ENCODE data around the gene MTA2. TPM values are rescaled to one million over a fixed set of nuclear protein-coding genes. Genes with fewer than 3 reads are reported as not detected.
"Not testable (repeated sequence)": the region's sequence is repeated elsewhere in the genome, so short reads cannot be mapped to it uniquely, and the experiment has no call there.

MTA2 gene
- total RNA-seq, 2 donors from 2014 or later: 26.2 to 29.3 TPM

DNA sequence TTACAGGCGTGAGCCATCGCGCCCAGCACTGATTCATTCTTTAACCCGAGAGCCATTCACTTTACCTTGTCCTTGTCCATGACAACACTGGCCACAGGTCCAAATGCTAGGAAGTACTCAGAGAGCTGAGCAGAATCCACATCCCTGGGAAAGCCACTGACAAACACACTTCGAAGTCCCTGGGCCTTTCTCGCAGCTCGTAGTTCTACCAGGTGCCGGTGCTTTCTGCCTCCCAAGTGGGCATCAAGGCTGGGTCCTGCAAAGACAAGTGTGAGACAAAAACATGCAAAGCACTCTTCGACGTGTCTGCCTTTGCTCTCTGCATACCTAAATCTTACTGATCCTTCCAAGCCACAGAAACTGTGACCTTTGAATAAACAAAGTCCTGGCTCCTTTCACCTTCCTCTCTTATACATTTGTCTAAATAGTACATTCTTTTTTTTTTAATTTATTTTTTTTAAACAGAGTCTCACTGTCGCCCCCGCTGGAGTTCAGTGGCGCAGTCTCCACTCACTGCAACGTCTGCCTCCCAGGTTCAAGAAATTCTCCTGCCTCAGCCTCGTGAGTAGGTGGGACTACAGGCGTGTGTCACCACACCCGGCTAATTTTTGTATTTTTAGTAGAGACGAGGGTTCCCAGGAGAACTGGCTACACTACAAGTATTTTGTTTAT, 12.6 kb downstream of the MTA2 start:
- no peak overlapping the region for H3K4me3 ChIP-seq
- intact Hi-C loops (cut with DNase I): no loop called here
- H3K36me3 ChIP-seq (replicated peaks in 1 of 2; ENCODE audit: insufficient read depth in 1 of 2, low read depth in 2 of 2): peaks cover 8 to 10% of the 10 kb centered on the region in 2 donors
- whole genome bisulfite sequencing, 2 donors: 62 to 69% methylated on average over 14 to 18 of the region's 18 CpGs
- H3K27me3 ChIP-seq: no peaks in the 10 kb centered on the region
- H3K9me3 ChIP-seq: no peaks in the 10 kb centered on the region
- H3K27ac ChIP-seq: no peak overlapping the region
- DNase-seq (no peak), ATAC-seq (no peak)
- peaks cover 40% of the 10 kb centered on the region for H3K4me1 ChIP-seq
- TF ChIP-seq, protein P1, sequence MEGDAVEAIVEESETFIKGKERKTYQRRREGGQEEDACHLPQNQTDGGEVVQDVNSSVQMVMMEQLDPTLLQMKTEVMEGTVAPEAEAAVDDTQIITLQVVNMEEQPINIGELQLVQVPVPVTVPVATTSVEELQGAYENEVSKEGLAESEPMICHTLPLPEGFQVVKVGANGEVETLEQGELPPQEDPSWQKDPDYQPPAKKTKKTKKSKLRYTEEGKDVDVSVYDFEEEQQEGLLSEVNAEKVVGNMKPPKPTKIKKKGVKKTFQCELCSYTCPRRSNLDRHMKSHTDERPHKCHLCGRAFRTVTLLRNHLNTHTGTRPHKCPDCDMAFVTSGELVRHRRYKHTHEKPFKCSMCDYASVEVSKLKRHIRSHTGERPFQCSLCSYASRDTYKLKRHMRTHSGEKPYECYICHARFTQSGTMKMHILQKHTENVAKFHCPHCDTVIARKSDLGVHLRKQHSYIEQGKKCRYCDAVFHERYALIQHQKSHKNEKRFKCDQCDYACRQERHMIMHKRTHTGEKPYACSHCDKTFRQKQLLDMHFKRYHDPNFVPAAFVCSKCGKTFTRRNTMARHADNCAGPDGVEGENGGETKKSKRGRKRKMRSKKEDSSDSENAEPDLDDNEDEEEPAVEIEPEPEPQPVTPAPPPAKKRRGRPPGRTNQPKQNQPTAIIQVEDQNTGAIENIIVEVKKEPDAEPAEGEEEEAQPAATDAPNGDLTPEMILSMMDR (IDR thresholded peaks at IDR 0.05): no peak
- no peak for TF ChIP-seq POLR2A (IDR thresholded peaks at IDR 0.05)

DNA sequence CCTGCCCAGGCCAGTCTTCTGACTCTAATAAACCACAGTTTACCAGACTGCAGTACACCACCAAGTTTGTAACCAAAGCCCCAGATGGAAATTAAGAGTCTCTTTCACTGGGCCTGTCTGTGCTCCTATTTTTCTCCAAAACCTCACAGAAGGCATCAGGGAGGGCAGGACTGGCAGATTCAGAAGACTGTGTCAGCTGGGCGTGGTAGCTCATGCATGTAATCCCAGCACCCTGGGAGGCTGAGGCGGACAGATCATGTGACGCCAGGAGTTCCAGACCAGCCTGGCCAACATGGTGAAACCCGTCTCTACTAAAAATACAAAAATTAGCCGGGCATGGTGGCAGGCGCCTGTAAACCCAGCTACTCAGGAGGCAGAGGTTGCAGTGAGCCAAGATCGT, 16.3 kb downstream of the MTA2 start:
- H3K4me3 ChIP-seq; H3K27me3 ChIP-seq; ATAC-seq; intact Hi-C loops (cut with DNase I); H3K9me3 ChIP-seq; DNase-seq; H3K27ac ChIP-seq: not testable (repeated sequence)
- WGBS, 2 donors: 98% methylated on average over 7 of the region's 7 CpGs
- peaks cover 8 to 14% of the 10 kb centered on the region in 2 donors for H3K36me3 ChIP-seq (replicated peaks in 1 of 2; ENCODE audit: insufficient read depth in 1 of 2, low read depth in 2 of 2)
- H3K4me1 ChIP-seq: peaks cover 21% of the 10 kb centered on the region

DNA sequence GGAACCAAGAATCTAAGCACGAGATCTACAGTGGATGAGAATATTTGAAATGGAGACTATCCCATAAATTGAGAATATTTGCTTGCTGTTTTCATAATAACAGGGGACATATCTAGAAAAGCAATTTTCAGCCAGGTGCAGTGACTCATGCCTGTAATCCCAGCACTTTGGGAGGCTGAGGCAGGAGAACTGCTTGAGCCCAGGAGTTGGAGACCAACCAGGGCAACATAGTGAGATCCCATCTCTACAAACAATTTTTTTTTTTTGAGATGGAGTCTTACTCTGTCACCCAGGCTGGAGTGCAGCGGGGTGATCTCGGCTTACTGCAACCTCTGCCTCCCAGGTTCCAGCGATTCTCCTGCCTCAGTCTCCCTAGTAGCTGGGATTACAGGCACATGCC, 19.9 kb downstream of the MTA2 start:
- peaks cover 0 to 14% of the 10 kb centered on the region in 2 donors for H3K36me3 ChIP-seq (replicated peaks in 1 of 2; ENCODE audit: insufficient read depth in 1 of 2, low read depth in 2 of 2)
- ATAC-seq; intact Hi-C loops (cut with DNase I); DNase-seq; H3K4me3 ChIP-seq; H3K4me1 ChIP-seq; H3K27ac ChIP-seq; H3K9me3 ChIP-seq; H3K27me3 ChIP-seq: not testable (repeated sequence)
- 91 to 93% methylated on average over 4 of the region's 4 CpGs for WGBS, 2 donors

DNA sequence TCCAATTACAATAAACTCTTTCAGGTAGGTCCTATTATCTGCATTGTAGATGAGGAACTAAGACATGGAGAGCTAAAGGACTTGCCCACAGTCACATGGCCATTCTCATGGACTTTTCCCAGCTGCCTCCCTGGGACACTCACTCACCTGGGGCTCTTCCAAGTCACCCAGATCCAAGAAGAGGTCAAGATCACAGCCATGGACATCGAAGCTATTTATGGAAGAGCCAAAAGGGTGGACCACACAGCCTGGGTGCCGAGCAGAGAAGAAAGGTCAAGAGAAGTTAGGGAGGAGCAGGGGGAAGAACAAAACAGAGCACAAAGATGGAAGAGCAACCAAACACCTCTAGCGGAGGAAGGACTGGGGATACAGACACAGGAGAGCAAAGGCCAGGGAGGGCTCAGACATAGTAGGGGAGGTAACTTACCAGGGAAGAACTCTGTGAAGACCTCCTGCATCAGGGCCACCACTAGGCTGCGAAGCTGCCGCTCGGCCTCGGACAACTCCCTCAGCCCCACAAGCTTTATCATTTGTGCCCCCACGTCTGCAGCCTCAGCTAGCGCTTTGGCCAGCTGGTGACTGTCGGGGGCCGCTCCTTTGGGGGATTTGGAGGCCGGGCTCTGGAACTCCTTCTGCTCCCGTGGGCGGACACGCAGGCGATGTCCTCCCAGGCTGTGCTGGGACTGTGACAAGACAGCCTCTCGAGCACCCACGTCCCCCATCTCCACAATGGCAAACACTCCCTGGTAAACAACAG, 20.5 kb downstream of the MTA2 start:
- Histone ChIP-seq H3K9me3 (no peaks in the 10 kb centered on the region), H3K36me3 (replicated peaks in 1 of 2; ENCODE audit: insufficient read depth in 1 of 2, low read depth in 2 of 2) (peaks cover 0 to 10% of the 10 kb centered on the region in 2 donors), H3K27me3 (no peaks in the 10 kb centered on the region), H3K4me3 (no peak overlapping the region), H3K4me1 (peaks cover 6% of the 10 kb centered on the region), H3K27ac (no peak overlapping the region)
- TF ChIP-seq POLR2A (IDR thresholded peaks at IDR 0.05): no peak
- TF ChIP-seq, protein P1 (IDR thresholded peaks at IDR 0.05): no peak
- no peak for DNase-seq
- intact Hi-C loops (cut with DNase I): no loop called here
- ATAC-seq: no peak
- 83 to 92% methylated on average over 13 to 18 of the region's 18 CpGs for WGBS, 2 donors

DNA sequence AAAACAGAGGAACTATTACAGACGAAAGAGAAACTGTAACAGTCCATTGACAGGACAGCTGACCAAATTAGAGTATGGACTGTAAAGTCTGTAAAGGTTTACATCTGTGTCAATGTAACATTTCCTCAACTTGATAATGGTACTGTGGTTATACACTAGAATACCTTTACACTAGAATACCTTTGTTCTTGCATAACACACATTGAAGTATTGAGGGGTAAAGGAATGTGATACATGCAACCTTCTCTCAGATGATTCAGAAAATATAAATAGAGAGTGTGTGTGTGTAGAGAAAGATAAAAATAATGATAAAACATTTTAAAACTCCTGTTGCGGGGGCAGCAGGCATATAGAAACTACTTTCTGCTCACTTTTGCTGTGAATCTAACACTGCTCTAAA, 22.4 kb downstream of the MTA2 start:
- H3K27ac ChIP-seq: no peak overlapping the region
- intact Hi-C loops (cut with DNase I): no loop called here
- no peak overlapping the region for H3K4me3 ChIP-seq
- TF ChIP-seq, protein P1 (IDR thresholded peaks at IDR 0.05): no peak
- TF ChIP-seq POLR2A (IDR thresholded peaks at IDR 0.05): no peak
- H3K36me3 ChIP-seq (replicated peaks in 1 of 2; ENCODE audit: insufficient read depth in 1 of 2, low read depth in 2 of 2): peaks cover 0 to 10% of the 10 kb centered on the region in 2 donors
- no peaks in the 10 kb centered on the region for H3K27me3 ChIP-seq
- H3K9me3 ChIP-seq: no peaks in the 10 kb centered on the region
- H3K4me1 ChIP-seq: peaks cover 24% of the 10 kb centered on the region
- no peak for DNase-seq
- no peak for ATAC-seq
- WGBS, 2 donors: 81 to 96% methylated on average over 2 of the region's 2 CpGs

Data from body of pancreas (tissue), 4 donors.